GM12801 (cell line): ENCODE measurements around the gene SELENOO.

Source experiments
- TF ChIP-seq, protein P1 (sequence below): IDR thresholded peaks from one replicate; pipeline ENCODE4 v1.5.1; 2011; ENCODE audit warnings: control low read depth; ENCODE audit not compliant: insufficient read length; ENCODE audit errors: extremely low read depth

SELENOO gene

DNA sequence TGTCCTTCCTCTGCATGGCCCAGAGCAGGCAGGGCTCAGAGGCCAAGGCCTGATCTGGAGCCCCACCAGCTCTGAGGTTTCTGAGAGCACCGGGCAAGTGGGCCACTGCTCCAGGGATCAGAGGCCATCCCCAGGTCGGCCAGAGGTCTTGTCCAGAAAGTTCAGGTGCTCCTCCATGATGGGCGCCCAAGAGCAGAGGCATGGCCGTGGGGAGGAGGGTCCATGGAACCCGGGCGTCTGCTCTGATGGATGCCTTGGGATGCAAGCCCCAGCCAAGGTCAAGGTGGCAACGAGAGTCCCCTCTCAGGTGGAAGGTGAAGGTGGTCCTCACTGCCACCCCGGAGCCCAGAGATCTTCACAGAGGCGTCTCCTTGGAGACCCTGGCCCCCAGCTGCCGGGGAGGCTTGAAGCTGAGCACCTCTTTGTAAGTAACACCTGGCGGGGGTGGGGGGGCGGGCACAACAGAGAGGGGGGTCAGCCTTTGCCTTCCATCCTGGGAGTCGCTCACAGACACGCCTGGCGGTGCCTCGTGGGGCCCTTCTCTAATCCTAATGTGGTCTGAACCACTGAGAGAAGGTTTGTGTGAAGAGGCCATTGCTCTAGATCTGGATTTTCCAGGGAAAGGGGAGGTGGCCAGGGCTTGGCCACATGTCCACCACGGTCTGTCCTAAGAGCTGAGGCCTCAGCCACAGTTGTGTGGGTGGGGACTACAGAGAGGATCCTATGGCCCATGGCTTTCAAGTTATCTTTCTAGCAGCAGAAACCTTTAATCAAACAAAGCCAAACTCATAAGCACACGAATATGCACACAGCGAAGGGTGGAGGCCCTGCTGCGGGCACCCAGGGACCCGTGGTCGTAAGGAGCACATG lies 52.5 kb downstream of the SELENOO start:
- TF ChIP-seq, protein P1, sequence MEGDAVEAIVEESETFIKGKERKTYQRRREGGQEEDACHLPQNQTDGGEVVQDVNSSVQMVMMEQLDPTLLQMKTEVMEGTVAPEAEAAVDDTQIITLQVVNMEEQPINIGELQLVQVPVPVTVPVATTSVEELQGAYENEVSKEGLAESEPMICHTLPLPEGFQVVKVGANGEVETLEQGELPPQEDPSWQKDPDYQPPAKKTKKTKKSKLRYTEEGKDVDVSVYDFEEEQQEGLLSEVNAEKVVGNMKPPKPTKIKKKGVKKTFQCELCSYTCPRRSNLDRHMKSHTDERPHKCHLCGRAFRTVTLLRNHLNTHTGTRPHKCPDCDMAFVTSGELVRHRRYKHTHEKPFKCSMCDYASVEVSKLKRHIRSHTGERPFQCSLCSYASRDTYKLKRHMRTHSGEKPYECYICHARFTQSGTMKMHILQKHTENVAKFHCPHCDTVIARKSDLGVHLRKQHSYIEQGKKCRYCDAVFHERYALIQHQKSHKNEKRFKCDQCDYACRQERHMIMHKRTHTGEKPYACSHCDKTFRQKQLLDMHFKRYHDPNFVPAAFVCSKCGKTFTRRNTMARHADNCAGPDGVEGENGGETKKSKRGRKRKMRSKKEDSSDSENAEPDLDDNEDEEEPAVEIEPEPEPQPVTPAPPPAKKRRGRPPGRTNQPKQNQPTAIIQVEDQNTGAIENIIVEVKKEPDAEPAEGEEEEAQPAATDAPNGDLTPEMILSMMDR = no peak

DNA sequence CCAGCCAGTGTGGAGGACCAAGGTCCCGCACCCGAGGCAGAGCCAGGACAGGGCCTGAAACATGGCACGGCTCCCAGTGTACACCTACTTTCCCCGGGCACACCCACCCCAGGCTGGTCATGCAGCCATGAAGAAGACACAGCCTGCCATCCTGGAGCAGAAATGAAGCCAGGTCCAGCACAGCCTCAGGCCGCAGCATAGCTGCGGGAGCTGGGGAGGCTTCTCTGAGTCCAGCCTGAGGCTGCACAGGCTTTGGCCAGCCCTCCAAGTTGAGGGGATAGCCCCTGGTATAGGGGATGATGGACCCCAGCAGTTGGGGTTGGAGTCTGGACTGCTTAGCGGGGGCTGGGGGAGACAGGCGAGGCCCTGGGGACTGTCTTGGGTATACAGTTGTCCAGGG lies 53.1 kb downstream of the SELENOO start:
- TF ChIP-seq, protein P1 = no peak

DNA sequence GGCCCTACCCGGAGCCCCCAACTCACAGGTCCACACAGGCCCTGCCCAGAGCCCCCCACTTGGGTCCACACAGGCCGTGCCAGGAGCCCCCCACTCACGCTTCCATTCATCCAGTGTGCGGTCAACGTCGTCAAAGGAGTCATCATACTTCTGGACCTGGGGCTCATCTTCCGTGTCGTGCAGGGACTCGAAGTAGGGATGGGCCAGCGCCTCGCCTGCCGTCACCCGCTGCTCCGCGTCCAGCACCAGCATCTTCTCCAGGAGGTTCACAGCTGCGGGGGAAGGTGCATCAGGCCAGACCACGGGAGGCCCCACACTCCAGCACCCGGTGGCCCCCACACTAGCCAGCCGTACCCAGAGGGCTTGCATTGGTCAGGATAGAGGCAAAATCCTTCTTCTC lies 54.3 kb downstream of the SELENOO start:
- TF ChIP-seq, protein P1 = no peak

DNA sequence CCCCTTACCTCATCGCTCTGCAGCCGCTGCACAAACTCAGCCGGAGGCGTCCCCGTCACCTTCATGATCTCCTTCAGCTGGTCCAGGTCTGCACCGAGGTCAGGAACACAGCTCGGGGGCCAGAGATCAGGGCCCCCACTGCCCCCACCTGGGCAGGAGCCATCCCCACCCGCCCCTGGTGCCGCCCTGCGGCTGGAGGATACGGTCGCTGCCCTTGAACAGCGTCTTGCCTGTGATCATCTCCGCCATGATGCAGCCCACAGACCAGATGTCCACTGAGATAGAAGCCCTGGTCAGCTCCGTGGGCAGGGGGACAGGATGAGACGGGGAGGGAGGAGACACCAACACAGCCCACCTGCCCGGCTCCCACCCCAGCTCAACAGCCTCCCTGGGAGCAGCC lies 54.8 kb downstream of the SELENOO start:
- TF ChIP-seq, protein P1 = no peak

DNA sequence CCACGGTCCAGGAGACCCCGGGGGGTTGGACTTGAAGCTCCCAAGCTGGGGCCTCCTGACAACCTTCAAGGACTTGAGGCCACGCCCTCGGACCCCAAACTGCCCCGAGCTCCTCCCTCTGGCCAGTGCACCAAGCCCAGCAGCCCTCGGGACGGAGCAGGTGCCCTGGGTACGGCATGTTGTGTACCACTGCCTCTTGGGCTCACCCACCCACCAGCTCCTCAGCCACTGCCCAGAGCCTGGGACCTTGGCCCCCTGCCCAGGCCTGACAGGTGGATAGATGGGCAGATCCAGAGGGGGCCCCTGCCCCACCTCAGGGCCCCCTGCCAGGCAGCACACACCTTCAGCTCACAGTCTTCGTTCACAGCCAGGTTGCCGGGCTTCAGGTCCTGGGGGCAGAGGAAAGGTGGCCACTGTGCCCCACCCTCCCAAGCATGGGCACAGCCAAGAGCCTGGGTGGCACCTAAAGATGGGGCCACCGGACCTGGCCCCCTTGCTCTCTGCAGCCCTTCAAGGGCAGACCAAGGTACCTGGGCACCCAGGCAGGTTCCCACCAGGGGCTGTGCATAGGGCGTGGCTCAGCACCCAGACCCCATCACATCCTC lies 55.5 kb downstream of the SELENOO start:
- TF ChIP-seq, protein P1 = no peak

DNA sequence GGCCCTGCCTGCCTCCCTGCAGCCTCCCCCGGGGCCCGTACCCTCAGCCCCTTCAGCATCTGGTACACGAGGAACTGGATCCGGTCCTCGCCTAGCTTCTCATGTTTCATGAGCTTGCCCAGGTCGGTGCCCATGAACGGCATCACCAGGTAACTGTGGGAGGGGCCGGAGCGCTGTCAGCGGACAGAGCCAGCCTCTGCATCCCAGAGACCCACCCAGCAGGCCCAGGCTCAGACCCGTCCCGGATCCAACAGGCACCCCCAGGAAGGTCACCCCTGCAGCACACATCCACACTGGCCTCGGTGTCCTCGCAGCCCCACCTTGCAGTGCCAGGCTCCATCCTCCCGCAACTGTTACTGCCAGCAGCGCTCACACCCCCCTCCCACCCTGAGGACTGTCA lies 56.2 kb downstream of the SELENOO start:
- TF ChIP-seq, protein P1 = no peak

DNA sequence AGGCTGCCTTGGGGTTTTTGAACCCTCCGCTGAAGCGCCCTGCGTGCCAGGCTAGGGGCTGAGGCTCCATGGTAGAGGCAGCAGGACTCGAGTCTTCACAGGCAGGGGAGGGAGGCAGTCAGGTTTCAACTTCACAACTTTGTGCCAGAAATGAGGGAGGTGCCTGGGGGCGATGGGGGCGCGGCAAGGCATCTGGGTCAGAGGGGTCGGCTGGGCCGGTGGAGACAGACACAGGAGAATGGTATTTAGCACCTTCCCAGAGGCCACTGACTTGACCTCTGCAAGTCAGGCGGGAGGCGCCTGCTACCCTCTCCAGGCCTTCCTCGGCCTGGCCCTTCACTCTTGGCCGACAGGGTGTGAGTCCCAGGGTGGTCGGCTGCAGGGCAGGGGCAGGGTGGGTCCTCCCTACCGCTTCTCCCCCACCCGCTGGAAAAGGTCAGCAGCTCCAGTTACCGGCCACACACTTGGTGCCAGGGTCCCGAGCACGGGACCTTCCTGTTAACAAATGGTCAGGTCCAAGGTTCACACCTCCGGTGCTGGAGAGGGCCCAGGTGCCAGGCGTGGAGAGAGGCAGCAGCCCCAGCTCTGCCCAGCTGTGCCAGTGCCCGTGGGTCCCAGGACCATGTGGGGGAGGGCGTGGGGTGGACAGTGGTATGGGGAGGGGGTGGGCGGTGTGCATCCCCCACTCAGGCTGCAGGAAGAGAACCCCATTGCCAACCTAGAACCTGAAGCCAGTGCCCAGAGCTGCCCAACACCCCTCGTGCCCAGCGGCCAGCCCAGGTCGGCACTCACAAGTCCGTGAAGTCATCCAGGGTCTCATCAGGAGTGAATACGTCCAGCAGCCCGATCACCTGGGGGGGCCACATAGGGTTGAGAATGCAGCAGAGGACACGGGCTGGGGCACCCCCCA lies 56.9 kb downstream of the SELENOO start:
- TF ChIP-seq, protein P1 = no peak
